OCI-LY7 (cell line): ENCODE results near the gene FRMD6. TPM values are rescaled to one million over a fixed set of nuclear protein-coding genes. Genes with fewer than 3 reads are reported as not detected.

Experiments
- BruUV-seq: library from RNA; stranded (reverse); fragments of 400-500 nt; replicated peaks from 2 replicates; lab custom pipeline; 2021; lab: Mats Ljungman, UMichigan
- CTCF ChIA-PET: fragments of 300-600 bp; sonication (Branson Sonifier 250); formaldehyde crosslinking; loops from one replicate; lab custom pipeline; 2022; ENCODE audit warnings: antibody characterized with exemption; ENCODE audit not compliant: unreplicated experiment; lab: Charles Lee
- POLR2A ChIA-PET: fragments of 300-600 bp; sonication (Branson Sonifier 250); formaldehyde crosslinking; loops from one replicate; lab custom pipeline; 2022; ENCODE audit warnings: antibody characterized with exemption; lab: Charles Lee
- DNase-seq: peaks from one replicate; pipeline ENCODE4 v3.0.0-alpha.2; 2015; ENCODE audit warnings: low spot score
- H2AFZ ChIP-seq: fragments of 200-600 bp; sonication (generic), shearing (Covaris generic); 2 replicates; pipeline ENCODE4 v1.6.1; 2014; ENCODE audit warnings: mild to moderate bottlenecking, antibody characterized with exemption, low read length, moderate library complexity
- H3K27ac ChIP-seq: fragments of 200-600 bp; sonication (generic); 2 replicates; pipeline ENCODE4 v1.5.1; 2014; ENCODE audit warnings: mixed run types, low read depth, mild to moderate bottlenecking, moderate library complexity, low read length, inconsistent platforms; ENCODE audit not compliant: poor library complexity, severe bottlenecking
- H3K36me3 ChIP-seq: fragments of 200-600 bp; sonication (generic); 2 replicates; pipeline ENCODE4 v1.6.1; 2014; ENCODE audit warnings: mild to moderate bottlenecking, antibody characterized with exemption, low read length, moderate library complexity, mixed read lengths; ENCODE audit not compliant: insufficient read depth
- H3K4me1 ChIP-seq: fragments of 200-600 bp; sonication (generic); 2 replicates; pipeline ENCODE4 v1.5.1; 2014; ENCODE audit warnings: mild to moderate bottlenecking, low read length; ENCODE audit not compliant: insufficient read depth, poor library complexity, severe bottlenecking
- H3K4me2 ChIP-seq: fragments of 200-600 bp; sonication (generic); 2 replicates; pipeline ENCODE4 v1.6.1; 2014; ENCODE audit warnings: mild to moderate bottlenecking, low read length
- H3K4me3 ChIP-seq: fragments of 200-600 bp; sonication (generic); 2 replicates; pipeline ENCODE4 v1.5.1; 2014; ENCODE audit warnings: mild to moderate bottlenecking, low read depth, low read length; ENCODE audit not compliant: poor library complexity, severe bottlenecking
- H3K79me2 ChIP-seq: fragments of 200-600 bp; sonication (generic); 2 replicates; pipeline ENCODE4 v1.6.1; 2016; ENCODE audit warnings: low read depth, mild to moderate bottlenecking, low read length, moderate library complexity, mixed read lengths; ENCODE audit not compliant: insufficient read depth
- H3K9me2 ChIP-seq: fragments of 200-600 bp; sonication (generic); 2 replicates; pipeline ENCODE4 v1.6.1; 2016; ENCODE audit warnings: mild to moderate bottlenecking, low read length, mixed read lengths; ENCODE audit not compliant: insufficient read depth
- H3K9me3 ChIP-seq: fragments of 200-600 bp; sonication (generic); 2 replicates; pipeline ENCODE4 v1.6.1; 2014; ENCODE audit warnings: mild to moderate bottlenecking, mixed run types, low read length, mixed read lengths
- H4K20me1 ChIP-seq: fragments of 200-600 bp; sonication (generic); 2 replicates; pipeline ENCODE4 v1.6.1; 2014; ENCODE audit warnings: mild to moderate bottlenecking, antibody characterized with exemption, low read length, moderate library complexity, mixed read lengths; ENCODE audit not compliant: insufficient read depth
- EZH2phosphoT487 ChIP-seq: fragments of 200-600 bp; sonication (generic); IDR thresholded peaks from 2 replicates; pipeline ENCODE4 v1.6.1; 2018; ENCODE audit warnings: low read depth, borderline replicate concordance, mild to moderate bottlenecking, mixed run types, antibody characterized with exemption, low read length, moderate library complexity, mixed read lengths
- intact Hi-C: fragments of 100-400 bp; cut with micrococcal nuclease; formaldehyde crosslinking; loops from one replicate; pipeline ENCODE4 v1.10.0; 2022; ENCODE audit not compliant: unreplicated experiment
- total RNA-seq, 2 experiments: library from RNA; depleted of rRNA in 1 of 2; stranded (reverse); fragments of >200 nt in 1 of 2; shearing (Covaris generic) in 1 of 2; gene quantifications; 2 replicates each; pipeline ENCODE4 v1.2.3, GENCODE V29; 2014 to 2022
- TF ChIP-seq, protein P1 (sequence below): fragments of 200-600 bp; sonication (generic); conservative IDR thresholded peaks from 2 replicates; pipeline ENCODE4 v1.5.1; 2014; ENCODE audit warnings: mild to moderate bottlenecking, antibody characterized with exemption, low read length, moderate library complexity, mixed read lengths

The FRMD6 gene
- total RNA-seq, 2 experiments from 2014 or later, result 4.4 to 12.3 TPM

DNA sequence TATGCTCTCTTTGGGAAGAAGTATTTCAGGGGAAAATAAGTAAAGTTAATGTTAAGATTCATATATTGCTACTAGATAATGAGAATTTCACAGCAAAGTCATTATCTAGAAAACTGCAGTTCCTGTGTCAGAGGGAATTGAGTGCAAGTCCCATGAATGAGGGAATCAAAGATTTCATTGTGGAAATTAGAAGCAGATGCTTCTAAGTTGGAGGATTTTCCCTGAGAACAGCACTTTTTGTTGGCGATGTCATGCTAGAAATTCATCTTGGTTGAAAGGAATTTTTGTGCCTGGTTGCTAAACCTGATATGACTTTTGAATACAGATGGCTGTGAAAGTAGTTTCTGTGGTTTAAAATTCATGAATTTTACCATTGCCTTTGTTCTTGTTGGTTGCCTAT lies 25.6 kb downstream of the FRMD6 start:
- intact Hi-C loops, result no loop called here
- no peaks in the 10 kb centered on the region for H3K9me2 ChIP-seq
- H3K4me1 ChIP-seq, result no peaks in the 10 kb centered on the region
- H3K9me3 ChIP-seq, result no peaks in the 10 kb centered on the region
- H3K4me2 ChIP-seq, result no peak overlapping the region
- no peak overlapping the region for H2AFZ ChIP-seq
- no peak for DNase-seq
- no peaks in the 10 kb centered on the region for H4K20me1 ChIP-seq
- H3K79me2 ChIP-seq, result no peaks in the 10 kb centered on the region
- BruUV-seq, result no TSS peak
- no peaks in the 10 kb centered on the region for H3K36me3 ChIP-seq
- POLR2A ChIA-PET, result no interaction called here
- no peak for TF ChIP-seq EZH2phosphoT487
- TF ChIP-seq, protein P1, sequence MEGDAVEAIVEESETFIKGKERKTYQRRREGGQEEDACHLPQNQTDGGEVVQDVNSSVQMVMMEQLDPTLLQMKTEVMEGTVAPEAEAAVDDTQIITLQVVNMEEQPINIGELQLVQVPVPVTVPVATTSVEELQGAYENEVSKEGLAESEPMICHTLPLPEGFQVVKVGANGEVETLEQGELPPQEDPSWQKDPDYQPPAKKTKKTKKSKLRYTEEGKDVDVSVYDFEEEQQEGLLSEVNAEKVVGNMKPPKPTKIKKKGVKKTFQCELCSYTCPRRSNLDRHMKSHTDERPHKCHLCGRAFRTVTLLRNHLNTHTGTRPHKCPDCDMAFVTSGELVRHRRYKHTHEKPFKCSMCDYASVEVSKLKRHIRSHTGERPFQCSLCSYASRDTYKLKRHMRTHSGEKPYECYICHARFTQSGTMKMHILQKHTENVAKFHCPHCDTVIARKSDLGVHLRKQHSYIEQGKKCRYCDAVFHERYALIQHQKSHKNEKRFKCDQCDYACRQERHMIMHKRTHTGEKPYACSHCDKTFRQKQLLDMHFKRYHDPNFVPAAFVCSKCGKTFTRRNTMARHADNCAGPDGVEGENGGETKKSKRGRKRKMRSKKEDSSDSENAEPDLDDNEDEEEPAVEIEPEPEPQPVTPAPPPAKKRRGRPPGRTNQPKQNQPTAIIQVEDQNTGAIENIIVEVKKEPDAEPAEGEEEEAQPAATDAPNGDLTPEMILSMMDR, result no peak
- H3K4me3 ChIP-seq, result no peak overlapping the region
- CTCF ChIA-PET, result no interaction called here
- no peak overlapping the region for H3K27ac ChIP-seq

GRCh38 chr14:51677738-51678137 lies 26.0 kb downstream of the FRMD6 start:
- Histone ChIP-seq H4K20me1 (no peaks in the 10 kb centered on the region), H3K4me1 (no peaks in the 10 kb centered on the region), H3K79me2 (no peaks in the 10 kb centered on the region), H3K4me2 (no peak overlapping the region), H2AFZ (no peak overlapping the region), H3K9me3 (no peaks in the 10 kb centered on the region), H3K36me3 (no peaks in the 10 kb centered on the region), H3K4me3 (no peak overlapping the region), H3K27ac (no peak overlapping the region), H3K9me2 (no peaks in the 10 kb centered on the region)
- no TSS peak for BruUV-seq
- ChIA-PET POLR2A (no interaction called here), CTCF (no interaction called here)
- intact Hi-C loops, result no loop called here
- no peak for DNase-seq
- TF ChIP-seq, protein P1, result no peak
- TF ChIP-seq EZH2phosphoT487, result no peak

GRCh38 chr14:51680031-51680430 lies 28.3 kb downstream of the FRMD6 start:
- no peak overlapping the region for H3K27ac ChIP-seq
- H3K36me3 ChIP-seq, result no peaks in the 10 kb centered on the region
- TF ChIP-seq EZH2phosphoT487, result no peak
- TF ChIP-seq, protein P1, result no peak
- H3K9me3 ChIP-seq, result no peaks in the 10 kb centered on the region
- intact Hi-C loops, result no loop called here
- H2AFZ ChIP-seq, result no peak overlapping the region
- CTCF ChIA-PET, result no interaction called here
- H3K9me2 ChIP-seq, result no peaks in the 10 kb centered on the region
- H4K20me1 ChIP-seq, result no peaks in the 10 kb centered on the region
- H3K4me2 ChIP-seq, result no peak overlapping the region
- DNase-seq, result no peak
- H3K4me3 ChIP-seq, result no peak overlapping the region
- BruUV-seq, result no TSS peak
- no peaks in the 10 kb centered on the region for H3K4me1 ChIP-seq
- POLR2A ChIA-PET, result no interaction called here
- no peaks in the 10 kb centered on the region for H3K79me2 ChIP-seq
